WI38 (cell line): Measurements from ENCODE around the gene HOXB6.

ENCODE experiments used
- H3K4me3 ChIP-seq: 2 replicates; pipeline ENCODE4 v1.5.1; 2011; ENCODE audit warnings: low read depth, mild to moderate bottlenecking, control low read depth, low read length
- TF ChIP-seq, protein P1 (sequence below): IDR thresholded peaks from 2 replicates; pipeline ENCODE4 v1.5.1; 2012; ENCODE audit warnings: low read depth, mild to moderate bottlenecking, control low read depth, low read length

Gene HOXB6

GRCh38 chr17:48601539-48602425, 3.0 kb downstream of the HOXB6 start:
- H3K4me3 ChIP-seq, result no peak overlapping the region
- TF ChIP-seq, protein P1, sequence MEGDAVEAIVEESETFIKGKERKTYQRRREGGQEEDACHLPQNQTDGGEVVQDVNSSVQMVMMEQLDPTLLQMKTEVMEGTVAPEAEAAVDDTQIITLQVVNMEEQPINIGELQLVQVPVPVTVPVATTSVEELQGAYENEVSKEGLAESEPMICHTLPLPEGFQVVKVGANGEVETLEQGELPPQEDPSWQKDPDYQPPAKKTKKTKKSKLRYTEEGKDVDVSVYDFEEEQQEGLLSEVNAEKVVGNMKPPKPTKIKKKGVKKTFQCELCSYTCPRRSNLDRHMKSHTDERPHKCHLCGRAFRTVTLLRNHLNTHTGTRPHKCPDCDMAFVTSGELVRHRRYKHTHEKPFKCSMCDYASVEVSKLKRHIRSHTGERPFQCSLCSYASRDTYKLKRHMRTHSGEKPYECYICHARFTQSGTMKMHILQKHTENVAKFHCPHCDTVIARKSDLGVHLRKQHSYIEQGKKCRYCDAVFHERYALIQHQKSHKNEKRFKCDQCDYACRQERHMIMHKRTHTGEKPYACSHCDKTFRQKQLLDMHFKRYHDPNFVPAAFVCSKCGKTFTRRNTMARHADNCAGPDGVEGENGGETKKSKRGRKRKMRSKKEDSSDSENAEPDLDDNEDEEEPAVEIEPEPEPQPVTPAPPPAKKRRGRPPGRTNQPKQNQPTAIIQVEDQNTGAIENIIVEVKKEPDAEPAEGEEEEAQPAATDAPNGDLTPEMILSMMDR, result no peak

GRCh38 chr17:48601207-48601538, 3.6 kb downstream of the HOXB6 start:
- no peak overlapping the region for H3K4me3 ChIP-seq
- TF ChIP-seq, protein P1, result no peak

DNA sequence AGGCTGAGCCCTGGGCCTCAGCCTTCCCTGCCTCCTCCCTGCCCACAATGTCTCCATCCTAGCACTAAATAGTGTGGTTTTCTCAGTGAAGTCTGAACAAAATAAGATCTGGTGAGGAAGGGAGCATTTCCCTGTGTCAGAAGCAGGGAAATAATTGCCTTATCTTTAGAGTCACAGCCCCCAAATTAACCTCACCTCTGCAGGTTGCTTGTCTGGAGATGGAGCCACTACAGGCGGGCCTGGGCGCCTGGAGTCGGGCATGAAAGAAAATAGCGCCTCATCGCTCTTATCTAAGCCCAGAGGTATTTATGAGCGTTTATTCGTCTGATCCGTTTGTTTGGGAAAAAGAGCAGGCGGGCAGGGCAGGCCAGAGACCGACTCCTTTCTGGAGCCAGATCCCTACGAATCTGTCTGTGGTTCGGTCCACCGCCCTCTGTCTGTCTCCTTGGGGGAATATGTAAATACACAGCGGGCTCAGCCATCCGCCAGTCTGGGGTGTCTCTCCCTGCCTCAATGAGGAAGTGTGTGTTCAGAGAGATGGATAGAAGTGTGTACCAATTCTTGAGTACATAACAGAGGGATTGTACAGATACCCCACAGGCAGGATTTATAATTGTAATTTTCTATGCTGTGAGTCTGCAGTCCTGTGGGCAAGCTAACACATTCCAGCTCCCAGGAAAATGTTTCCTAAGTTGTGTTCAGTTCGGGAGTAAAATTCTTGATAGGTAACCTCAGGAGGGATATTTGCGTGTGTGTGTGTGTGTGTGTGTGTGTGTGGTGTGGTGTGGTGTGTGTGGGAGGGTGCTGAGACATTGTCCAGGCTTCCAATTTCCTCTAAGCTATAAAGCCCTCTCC, 4.3 kb downstream of the HOXB6 start:
- TF ChIP-seq, protein P1, result no peak
- no peak overlapping the region for H3K4me3 ChIP-seq

DNA sequence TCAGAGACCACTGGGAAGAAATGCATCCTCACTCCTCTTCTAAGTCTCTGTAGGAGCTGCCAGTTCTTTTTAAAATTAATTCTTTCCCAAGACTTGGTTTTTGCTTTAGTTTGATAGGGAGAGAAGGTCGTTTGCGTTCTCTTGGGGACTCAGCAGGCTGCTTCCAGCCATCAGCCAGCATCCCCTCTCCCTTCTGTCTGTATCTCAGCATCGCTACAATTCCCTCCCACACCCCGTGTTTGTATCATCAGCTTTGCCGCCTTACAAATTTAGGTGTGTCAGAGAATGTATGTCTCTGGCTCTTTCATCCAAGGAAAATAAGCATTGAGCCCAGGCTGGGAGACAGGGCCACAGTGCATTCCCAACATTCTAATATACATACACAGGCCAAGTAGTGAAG, 5.4 kb downstream of the HOXB6 start:
- TF ChIP-seq, protein P1, result no peak
- no peak overlapping the region for H3K4me3 ChIP-seq

- H3K4me3 ChIP-seq, result peak overlapping the region; percentile 84
- TF ChIP-seq, protein P1, result no peak
These were observed 6.0 kb downstream of the HOXB6 start for GRCh38 chr17:48598736-48599135.

- TF ChIP-seq, protein P1, result no peak
- peak overlapping the region; percentile 84 for H3K4me3 ChIP-seq
These were observed 6.8 kb downstream of the HOXB6 start for GRCh38 chr17:48597778-48598631.
